Sigmoid colon (tissue), 4 donors: ENCODE measurements around the gene LDLRAD3.

Experiments used
- CTCF ChIP-seq, 4 experiments: fragments of 450-650 bp in 3 of 4; fragments of 200-600 bp in 1 of 4; IDR thresholded peaks; one replicate each; pipeline ENCODE4 v1.5.1; 2016 to 2019; ENCODE audit warnings: antibody characterized with exemption in 4 of 4, mild to moderate bottlenecking in 3 of 4, moderate library complexity in 2 of 4
- EP300 ChIP-seq, 4 donors: sonication (generic); formaldehyde crosslinking; IDR thresholded peaks; one replicate each; pipeline ENCODE4 v1.6.1; 2017; ENCODE audit warnings: antibody characterized with exemption in 4 of 4
- POLR2A ChIP-seq, 2 donors: fragments of 450-650 bp; IDR thresholded peaks; one replicate each; pipeline ENCODE4 v1.6.1; 2016; ENCODE audit warnings: antibody characterized with exemption in 2 of 2, mild to moderate bottlenecking in 2 of 2, moderate library complexity in 2 of 2
- POLR2AphosphoS5 ChIP-seq, 4 donors: sonication (generic); formaldehyde crosslinking; IDR thresholded peaks; one replicate each; pipeline ENCODE4 v1.6.1; 2017; ENCODE audit warnings: antibody characterized with exemption in 4 of 4

GRCh38 chr11:36103933-36104530, 160.2 kb downstream of the LDLRAD3 start:
- TF ChIP-seq CTCF (IDR thresholded peaks at IDR 0.05) = no peak
- no peak for TF ChIP-seq POLR2A (IDR thresholded peaks at IDR 0.05)
- no peak for TF ChIP-seq POLR2AphosphoS5 (IDR thresholded peaks at IDR 0.05)
- no peak for TF ChIP-seq EP300 (IDR thresholded peaks at IDR 0.05)
